NCI-H748 treated with DMSO at 0.1 percent for 48 hours (cell line): ENCODE measurements around the gene KRT16.
"Not testable (repeated sequence)": the region's sequence is repeated elsewhere in the genome, so short reads cannot be mapped to it uniquely, and the experiment has no call there.

ENCODE experiments used
- DNase-seq: peaks from one replicate; lab custom pipeline; 2025; lab: John Stamatoyannopoulos, UW

The KRT16 gene

DNA sequence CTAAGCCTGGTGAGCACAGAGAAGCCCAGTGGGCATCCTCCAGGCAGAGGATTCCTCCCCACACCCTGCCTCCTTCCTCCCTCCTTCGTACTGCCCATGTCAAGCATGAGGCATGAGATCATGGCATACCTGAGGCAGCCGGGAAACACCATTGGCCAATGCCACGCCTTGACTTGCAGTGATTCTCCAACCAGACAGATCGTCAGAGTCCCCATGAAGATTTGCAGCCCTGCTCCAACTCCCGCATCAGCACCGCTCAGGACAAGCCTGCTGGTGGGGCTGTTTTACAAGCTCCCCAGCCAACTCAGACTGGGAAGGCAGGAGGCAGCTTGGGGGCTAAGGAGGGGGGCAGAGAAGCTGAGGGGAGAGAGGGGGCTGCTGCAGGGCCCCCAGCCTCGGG, 2.9 kb upstream of the KRT16 start:
- no peak for DNase-seq

DNA sequence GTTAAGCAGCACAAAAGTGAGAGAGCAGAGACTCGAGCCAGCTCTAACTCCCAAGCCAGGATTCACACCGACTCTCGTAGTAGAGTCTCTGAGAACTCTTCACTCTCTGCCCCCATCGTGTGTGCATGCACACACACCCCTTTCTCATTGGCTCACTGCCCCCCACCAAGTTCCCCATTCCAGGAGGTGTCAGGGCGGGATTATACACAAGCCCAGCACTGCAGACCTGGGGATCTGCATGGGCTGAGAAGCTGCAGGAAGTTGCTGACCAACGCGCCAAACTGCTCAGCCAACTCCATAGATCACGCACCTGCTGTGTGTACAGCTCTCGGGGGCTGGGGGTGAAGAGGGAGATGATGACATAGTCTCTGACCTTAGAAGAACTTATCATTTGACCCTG, 2.2 kb upstream of the KRT16 start:
- not testable (repeated sequence) for DNase-seq

- DNase-seq = no peak
These were observed 1.5 kb upstream of the KRT16 start for GRCh38 chr17:41614098-41614497.

DNA sequence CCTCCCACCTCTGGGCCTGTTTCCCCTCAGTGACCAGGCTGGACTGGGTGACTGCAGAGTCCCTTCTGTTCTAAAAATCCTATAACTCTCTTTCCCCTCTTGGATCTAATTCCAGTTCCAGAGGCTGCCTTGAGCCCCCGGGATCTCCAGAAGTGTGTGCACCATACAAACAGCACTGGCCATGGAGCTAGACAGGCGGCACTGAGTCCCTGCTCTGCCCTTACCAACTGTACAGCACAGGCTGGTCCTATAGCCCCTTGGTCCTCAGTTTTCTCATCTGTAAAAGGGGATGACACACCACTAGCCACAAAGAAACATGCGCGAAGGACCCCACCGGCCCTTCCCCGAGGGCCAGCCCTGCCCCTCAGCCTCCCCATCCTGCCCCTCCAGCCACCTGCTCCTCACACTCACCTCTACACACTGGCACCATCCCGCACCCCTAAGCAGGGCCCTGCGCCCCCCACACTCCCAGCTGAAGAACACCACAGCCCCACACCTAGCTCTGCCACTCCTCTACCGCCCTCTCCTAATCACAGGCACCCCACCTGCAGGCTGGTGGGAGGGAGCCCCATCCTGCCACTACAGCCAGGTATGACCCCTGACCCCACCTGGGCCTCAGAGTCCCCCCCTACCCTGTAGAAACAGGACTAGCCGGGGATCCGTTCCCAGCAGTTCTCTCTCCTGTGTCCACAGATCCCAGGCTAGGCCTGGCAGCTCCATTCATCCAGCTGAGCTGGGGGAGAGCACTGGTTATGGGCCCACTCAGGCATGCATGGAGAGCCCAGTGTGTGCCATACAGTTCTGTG, 913 bp upstream of the KRT16 start:
- DNase-seq = no peak

DNA sequence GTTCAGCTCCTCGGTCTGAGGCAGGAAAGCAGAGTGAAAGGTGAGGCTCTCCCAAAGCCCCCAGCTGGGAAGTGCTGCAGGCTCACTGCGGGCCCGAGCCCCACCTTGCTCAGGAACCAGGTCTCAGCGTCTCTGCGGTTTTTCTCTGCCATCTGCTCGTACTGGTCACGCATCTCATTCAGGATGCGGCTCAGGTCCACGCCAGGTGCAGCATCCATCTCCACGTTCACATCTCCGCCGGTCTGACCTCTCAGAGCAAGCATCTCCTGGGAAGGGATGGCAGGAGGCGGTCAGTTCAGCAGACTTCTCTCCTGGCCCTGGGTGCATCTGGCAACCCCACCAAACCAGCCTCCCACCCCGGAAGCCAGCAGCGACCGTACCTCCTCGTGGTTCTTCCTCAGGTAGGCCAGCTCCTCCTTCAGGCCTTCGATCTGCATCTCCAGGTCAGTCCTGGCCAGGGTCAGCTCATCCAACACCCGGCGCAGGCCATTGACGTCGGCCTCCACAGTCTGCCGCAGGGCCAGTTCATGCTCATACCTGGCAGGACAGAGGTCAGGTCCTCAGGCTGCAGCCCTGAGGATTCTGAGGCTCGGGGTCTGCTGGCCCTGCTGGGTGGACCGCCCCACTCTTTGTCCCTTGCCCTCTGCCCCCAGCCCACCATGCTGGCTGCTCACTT, 1.5 kb downstream of the KRT16 start:
- no peak for DNase-seq

- not testable (repeated sequence) for DNase-seq
These were observed 2.5 kb downstream of the KRT16 start for GRCh38 chr17:41610061-41610517.

GRCh38 chr17:41606930-41607329, 5.6 kb downstream of the KRT16 start:
- DNase-seq = not testable (repeated sequence)

DNA sequence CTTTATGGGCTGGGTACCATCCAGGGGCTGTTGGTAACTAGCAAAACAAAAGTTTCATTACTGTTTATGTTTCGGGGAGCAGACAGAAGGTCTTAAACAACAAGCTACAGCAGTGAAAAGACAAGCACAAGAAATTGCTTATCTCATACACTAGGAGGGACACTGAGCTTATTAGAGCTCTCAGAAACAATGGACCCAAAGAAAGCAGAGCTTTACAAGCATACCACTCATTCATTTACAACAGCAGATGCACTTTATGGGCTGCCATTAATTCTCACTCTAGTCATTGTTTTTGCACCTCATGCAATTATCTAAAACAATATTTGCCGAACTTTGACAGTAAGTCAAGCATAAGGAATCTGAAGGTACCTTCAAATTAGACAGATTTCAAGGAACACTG, 10.0 kb downstream of the KRT16 start:
- no peak for DNase-seq

DNA sequence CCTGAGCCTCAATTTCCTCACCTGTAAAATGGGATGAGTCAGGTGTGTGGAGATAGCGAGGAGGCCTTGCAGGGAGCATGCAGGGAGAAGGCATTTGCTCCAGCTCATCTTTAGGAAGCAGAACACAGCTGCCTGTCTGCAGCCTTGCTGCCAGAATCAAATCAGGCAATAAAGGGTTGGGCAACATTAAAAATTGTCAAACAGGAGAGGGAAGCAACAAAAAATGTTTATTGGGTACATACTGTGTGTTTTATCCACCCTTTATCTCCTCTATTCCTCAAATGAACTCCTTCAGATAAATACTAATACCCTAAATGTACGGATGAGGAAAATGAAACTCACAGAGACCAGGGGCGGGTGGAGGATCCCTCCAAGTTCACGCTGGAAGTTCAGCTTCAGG, 12.2 kb downstream of the KRT16 start:
- no peak for DNase-seq

GRCh38 chr17:41599680-41600079, 12.9 kb downstream of the KRT16 start:
- no peak for DNase-seq

DNA sequence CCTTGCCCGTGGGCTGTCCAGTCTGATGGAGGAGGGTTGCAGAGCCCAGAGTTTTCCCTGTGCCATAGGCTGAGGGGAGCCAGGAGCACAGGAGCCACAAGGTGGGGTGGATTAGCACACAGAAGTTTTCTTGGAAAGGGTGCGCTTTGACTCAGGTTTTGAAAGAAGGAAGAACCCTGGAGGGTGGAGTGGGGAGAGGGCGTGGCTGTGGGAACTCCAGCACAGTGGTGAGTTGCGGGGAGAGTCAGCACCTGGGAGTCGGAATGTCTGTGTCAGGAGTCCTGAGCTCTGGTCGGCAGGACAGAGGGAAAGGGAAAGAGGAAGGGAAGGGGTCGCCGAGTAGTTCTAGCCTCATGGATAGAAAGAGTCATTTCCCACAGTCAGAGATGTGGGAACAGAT, 17.0 kb downstream of the KRT16 start:
- no peak for DNase-seq

GRCh38 chr17:41594363-41594915, 18.1 kb downstream of the KRT16 start:
- no peak for DNase-seq

DNA sequence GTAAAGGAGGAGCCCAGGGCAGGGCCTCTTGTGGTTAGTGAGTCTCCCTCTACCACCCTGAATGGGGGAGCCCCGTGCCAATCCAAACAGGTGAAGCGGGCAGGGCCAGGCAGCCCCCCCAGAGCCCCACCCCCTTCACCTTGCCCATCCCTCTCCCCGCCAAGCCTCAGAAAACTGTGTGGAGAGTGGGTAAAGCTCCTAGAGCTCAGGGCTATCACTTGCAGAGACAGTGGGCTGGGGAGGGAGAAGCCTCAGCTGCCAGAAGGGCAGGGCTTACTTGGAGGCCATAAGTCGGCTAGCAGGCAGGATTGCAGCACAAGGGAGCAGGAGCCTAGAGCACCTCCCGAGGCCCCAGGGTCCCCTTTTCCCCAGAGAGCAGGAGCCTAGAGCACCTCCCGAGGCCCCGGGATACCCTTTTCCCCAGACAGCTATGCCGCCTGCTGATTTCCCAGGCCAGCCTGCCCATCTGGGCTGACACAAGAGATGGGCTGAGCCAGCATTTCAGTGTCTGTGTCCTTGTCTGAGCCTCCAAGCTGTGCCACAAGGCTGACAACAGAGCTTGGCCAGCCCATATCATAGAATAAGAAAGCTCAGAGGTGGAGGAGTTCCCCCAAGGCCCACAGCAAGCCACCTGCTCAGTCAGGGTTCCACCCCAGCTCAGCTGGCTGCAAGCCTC, 19.1 kb downstream of the KRT16 start:
- DNase-seq = no peak

- no peak for DNase-seq
These were observed 19.8 kb downstream of the KRT16 start for GRCh38 chr17:41592601-41593305.

DNA sequence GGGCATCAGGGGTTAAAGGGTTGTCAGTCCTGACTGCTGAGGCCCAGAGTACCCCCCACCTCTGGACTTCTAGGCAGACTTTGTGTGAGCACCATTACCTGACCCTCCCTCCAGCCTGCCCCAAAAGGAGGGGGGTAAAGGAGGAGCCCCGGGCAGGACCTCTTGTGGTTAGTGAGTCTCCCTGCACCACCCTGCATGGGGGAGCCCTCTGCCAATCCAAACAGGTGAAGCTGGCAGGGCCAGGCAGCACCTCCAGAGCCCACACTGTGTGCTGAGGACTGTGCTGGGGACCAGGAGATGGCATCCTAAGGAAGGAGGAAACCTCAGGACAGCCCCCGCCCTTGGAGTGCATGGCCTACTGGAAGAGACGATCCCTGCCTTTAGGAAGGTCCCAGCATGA, 23.3 kb downstream of the KRT16 start:
- no peak for DNase-seq

- no peak for DNase-seq
These were observed 24.3 kb downstream of the KRT16 start for GRCh38 chr17:41588126-41588810.

- DNase-seq = no peak
These were observed 25.6 kb downstream of the KRT16 start, which contains the start of gene KRT14 for GRCh38 chr17:41586863-41587495. Gene KRT14 (minus strand): TSS chr17:41586895. CDS start chr17:41586834, 61 bp downstream.

DNA sequence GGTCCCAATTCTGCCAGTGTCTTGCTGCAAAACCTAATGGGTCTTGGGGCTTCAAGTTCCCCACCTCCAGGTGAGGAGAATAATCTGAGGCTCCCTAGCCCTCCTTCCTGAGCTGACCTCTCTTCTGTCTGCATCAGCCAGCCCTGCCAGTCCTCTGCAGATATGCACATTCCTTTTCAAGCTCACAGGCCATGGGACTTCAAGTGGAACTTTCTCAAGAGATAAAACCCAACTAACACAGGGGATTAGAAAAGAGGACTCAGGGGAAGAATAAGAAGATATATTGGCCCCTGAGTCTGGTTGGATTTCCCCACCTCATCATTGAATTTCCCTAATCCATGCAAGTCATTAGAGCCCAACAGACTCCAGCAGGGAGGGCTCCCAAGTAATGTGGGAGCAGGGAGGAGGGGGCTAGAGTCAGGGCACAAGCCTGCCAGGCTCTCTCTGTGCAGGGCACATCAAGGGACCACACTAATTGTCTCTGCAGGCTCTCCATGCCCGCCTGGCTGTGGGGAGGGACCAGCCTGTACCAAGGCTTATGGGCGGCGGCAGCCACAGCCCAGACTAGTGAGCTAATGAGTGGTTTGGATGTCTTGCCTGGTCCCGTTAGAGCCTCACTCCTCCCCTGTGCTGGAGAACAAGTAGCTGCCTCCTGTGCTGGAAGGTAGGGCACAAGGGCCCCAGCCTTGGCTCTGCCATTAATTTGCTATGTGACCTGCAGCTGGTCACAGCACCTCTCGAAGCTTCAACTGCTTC, 27.1 kb downstream of the KRT16 start:
- DNase-seq = no peak

DNA sequence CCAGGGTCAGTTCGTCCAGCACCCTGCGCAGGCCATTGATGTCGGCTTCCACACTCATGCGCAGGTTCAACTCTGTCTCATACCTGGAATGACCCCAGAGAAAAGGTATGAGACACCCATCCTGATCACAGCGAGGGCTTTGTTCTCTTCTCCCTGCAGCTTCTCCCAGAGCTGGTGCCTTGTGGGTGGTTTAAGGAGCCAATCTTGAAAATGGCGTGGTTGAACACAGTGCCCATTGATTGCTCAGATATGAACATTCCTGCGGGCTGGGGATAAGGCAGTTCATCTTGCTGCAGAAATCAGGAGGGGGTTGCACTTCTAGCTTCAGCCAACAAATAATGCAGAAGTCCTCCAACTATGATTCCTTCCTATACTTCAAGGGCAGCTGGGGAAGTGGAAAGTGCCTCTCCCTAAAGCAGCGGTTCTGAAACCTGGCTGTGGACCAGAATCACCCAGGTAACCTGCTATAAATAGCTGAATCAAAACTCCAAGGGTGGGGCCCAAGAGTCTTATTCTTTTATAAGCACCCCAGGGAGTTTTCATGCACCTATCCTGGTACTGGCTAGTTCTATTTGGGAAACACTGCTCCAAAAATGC, 28.1 kb downstream of the KRT16 start:
- DNase-seq = not testable (repeated sequence)
